ENCODE measurements around the gene NHERF1.

NHERF1 gene

DNA sequence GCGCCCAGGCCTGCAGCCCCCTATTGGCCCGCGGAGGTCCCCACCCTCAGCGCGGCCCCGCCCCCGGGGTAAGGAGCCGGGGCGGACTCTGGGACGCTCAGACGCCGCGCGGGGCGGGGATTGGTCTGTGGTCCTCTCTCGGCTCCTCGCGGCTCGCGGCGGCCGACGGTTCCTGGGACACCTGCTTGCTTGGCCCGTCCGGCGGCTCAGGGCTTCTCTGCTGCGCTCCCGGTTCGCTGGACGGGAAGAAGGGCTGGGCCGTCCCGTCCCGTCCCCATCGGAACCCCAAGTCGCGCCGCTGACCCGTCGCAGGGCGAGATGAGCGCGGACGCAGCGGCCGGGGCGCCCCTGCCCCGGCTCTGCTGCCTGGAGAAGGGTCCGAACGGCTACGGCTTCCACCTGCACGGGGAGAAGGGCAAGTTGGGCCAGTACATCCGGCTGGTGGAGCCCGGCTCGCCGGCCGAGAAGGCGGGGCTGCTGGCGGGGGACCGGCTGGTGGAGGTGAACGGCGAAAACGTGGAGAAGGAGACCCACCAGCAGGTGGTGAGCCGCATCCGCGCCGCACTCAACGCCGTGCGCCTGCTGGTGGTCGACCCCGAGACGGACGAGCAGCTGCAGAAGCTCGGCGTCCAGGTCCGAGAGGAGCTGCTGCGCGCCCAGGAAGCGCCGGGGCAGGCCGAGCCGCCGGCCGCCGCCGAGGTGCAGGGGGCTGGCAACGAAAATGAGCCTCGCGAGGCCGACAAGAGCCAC is at the start of gene NHERF1:
NHERF1 (plus strand) TSS at position 100 of the 750 bp plus-strand sequence; CDS start at position 319, 219 bp downstream.
- peak; percentile 92 to 95 for DNase-seq
- TF ChIP-seq POLR2A (IDR thresholded peaks at IDR 0.05; ENCODE audit: low read length): peak; percentile 92
- TF ChIP-seq GATA1 (IDR thresholded peaks at IDR 0.05; ENCODE audit: low read depth, low read length): no peak

- no peak for DNase-seq
- TF ChIP-seq POLR2A (IDR thresholded peaks at IDR 0.05; ENCODE audit: low read length) (no peak), GATA1 (IDR thresholded peaks at IDR 0.05; ENCODE audit: low read depth, low read length) (no peak)
Observed at GRCh38 chr17:74699236-74699635, 49.2 kb upstream of the NHERF1 start.

GRCh38 chr17:74702116-74702871 is 46.1 kb upstream of the NHERF1 start:
- no peak for DNase-seq
- TF ChIP-seq POLR2A (IDR thresholded peaks at IDR 0.05; ENCODE audit: low read length) (no peak), GATA1 (IDR thresholded peaks at IDR 0.05; ENCODE audit: low read depth, low read length) (no peak)

- no peak for TF ChIP-seq POLR2A (IDR thresholded peaks at IDR 0.05; ENCODE audit: low read length)
- no peak for TF ChIP-seq GATA1 (IDR thresholded peaks at IDR 0.05; ENCODE audit: low read depth, low read length)
- DNase-seq: no peak
Observed at GRCh38 chr17:74703311-74703710, 45.1 kb upstream of the NHERF1 start.

DNA sequence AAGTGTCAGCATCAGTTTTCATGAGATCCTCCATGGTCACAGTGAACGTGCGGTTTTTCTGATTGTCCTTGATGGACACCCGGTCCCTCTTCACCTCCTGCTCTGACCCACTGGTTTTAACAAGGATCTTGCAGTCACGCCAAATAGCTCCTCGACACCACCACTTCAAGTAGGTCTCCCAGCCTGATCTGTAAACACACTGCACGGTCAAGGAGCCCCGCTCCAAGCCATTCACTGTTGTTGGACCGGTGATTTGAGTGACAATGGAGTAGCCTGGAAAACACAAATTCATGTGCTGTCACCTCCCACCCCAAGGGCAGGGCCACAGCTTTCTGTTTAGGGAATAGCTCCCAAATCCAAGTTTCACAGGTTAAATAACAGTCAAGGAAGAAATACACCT is 43.9 kb upstream of the NHERF1 start:
- DNase-seq: no peak
- TF ChIP-seq POLR2A (IDR thresholded peaks at IDR 0.05; ENCODE audit: low read length): no peak
- no peak for TF ChIP-seq GATA1 (IDR thresholded peaks at IDR 0.05; ENCODE audit: low read depth, low read length)

DNA sequence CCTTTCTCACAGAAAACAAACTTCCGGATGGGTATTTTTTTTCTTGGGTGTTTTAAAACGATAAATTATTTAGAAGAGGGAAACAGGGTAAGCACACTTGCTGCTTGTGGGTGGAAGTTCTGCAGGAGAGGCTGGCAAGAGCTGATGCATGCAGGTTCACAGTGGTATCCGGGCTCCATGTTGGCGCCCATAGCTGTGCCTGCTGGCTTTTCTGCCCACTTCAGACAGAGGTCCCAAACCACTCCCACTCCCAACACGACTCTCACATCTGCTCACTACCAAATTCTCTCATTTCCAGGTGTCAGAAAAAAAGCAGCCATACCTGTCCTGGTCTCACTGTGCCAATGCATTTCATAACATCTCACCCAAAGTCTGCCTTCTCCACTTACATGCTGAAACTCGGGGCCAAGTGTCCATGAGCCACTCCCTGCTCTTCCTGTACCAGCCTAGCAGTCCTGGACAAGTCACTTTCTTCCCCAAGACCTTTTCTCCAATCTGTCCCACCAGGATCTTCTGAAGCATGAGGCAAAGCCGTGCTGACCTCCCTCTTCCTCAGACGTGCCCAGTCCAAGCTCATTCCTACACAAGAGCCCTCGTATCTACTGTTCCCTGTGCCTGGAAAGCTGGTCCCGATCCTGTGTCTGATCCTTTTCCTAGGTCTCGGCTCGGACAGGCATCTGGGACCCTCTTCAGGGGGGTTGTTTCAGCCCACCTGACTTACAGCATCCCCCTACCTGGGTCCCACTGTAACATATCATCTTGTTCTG is 37.2 kb upstream of the NHERF1 start:
- no peak for TF ChIP-seq POLR2A (IDR thresholded peaks at IDR 0.05; ENCODE audit: low read length)
- no peak for TF ChIP-seq GATA1 (IDR thresholded peaks at IDR 0.05; ENCODE audit: low read depth, low read length)
- no peak for DNase-seq

- TF ChIP-seq POLR2A (IDR thresholded peaks at IDR 0.05; ENCODE audit: low read length): no peak
- no peak for TF ChIP-seq GATA1 (IDR thresholded peaks at IDR 0.05; ENCODE audit: low read depth, low read length)
- no peak for DNase-seq
Observed at GRCh38 chr17:74712301-74712700, 36.1 kb upstream of the NHERF1 start.

DNA sequence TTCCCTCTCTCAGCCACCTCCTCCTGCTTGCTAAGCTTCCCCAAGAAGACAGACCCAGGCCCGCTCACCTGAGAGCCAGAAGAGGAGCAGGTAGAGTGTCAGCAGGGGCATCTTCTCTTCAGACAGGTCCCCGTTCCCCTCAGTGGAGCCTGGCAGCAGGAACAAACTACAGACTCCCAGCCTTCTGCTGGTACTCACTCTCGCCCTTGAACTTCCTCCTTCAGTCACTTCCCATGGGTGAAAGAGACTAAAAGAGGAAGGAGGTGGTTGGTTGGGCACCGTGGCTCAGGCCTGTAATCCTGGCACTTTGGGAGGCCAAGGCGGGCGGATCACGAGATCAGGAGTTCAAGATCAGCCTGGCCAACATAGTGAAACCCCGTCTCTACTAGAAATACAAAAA is 35.7 kb upstream of the NHERF1 start, which contains the start of gene CD300LF:
CD300LF (minus strand) TSS at position 168 of the 400 bp plus-strand sequence; CDS start at position 111, 57 bp downstream.
- DNase-seq: no peak

GRCh38 chr17:74713171-74713755 is 35.2 kb upstream of the NHERF1 start:
- no peak for DNase-seq
- TF ChIP-seq POLR2A (IDR thresholded peaks at IDR 0.05; ENCODE audit: low read length) (no peak), GATA1 (IDR thresholded peaks at IDR 0.05; ENCODE audit: low read depth, low read length) (no peak)

More for the DNA sequence above, 35.7 kb upstream of the NHERF1 start, which contains the start of gene CD300LF:
- TF ChIP-seq POLR2A (IDR thresholded peaks at IDR 0.05; ENCODE audit: low read length): no peak
- no peak for TF ChIP-seq GATA1 (IDR thresholded peaks at IDR 0.05; ENCODE audit: low read depth, low read length)

GRCh38 chr17:74715144-74715543 is 33.3 kb upstream of the NHERF1 start:
- peak in 1 of 2 experiments; percentile 5 for DNase-seq
- TF ChIP-seq GATA1 (IDR thresholded peaks at IDR 0.05; ENCODE audit: low read depth, low read length) (no peak), POLR2A (IDR thresholded peaks at IDR 0.05; ENCODE audit: low read length) (no peak)

DNA sequence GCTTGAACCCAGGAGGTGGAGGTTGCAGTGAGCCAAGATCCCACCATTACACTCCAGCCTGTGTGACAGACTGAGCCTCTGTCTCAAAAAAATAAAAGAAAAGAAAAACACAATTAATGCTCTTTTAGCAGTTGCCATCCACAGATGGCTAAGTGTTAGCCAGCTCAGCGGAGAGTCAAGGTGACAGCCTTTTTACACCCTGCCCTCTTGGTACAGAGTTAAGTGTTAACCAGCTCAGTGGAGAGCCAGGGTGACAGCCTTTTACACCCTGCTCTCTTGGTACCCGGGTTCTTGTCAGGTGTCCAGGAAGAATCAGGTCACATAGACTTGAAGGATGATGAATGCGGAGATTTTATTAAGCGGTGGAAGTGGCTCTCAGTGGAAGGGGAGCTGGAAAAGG is 27.9 kb upstream of the NHERF1 start:
- no peak for DNase-seq
- TF ChIP-seq POLR2A (IDR thresholded peaks at IDR 0.05; ENCODE audit: low read length): no peak
- TF ChIP-seq GATA1 (IDR thresholded peaks at IDR 0.05; ENCODE audit: low read depth, low read length): no peak

DNA sequence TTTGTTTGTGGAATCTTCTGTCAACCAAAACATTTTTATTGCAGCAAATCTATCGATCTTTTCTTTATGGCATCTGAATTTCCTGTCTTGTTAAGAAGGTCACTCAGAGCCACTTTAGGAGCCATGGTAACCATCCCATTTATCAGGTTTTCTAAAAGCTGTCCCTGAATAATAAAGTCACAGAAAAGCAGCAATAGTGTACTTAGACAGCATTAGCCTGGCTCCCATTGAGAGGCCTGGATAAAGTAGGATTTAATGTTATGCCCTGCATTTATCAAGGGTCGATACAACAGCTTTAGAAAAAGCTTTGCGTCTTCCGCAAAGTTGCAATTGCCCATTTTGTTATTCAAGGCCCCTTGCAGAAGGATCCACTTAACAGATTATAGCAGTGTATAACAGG is 25.6 kb upstream of the NHERF1 start:
- TF ChIP-seq POLR2A (IDR thresholded peaks at IDR 0.05; ENCODE audit: low read length) (no peak), GATA1 (IDR thresholded peaks at IDR 0.05; ENCODE audit: low read depth, low read length) (no peak)

DNA sequence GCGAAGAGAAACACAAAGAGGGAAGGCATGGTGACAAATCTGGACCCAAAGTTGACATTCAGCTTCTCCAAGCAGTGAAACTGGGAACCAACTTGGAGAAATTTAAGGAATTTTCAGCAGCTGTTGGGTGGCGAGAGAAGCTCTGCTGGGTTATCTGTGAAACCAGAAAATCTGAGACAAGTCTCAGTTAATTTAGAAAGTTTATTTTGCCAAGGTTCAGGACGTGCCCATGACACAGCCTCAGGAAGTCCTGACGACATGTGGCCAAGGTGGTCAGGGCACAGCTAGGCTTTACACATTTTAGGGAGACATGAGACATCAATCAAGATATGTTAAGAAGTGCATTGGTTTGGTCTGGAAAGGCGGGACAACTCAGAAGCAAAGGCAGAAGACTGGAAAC is 24.5 kb upstream of the NHERF1 start:
- DNase-seq: no peak
- TF ChIP-seq GATA1 (IDR thresholded peaks at IDR 0.05; ENCODE audit: low read depth, low read length) (no peak), POLR2A (IDR thresholded peaks at IDR 0.05; ENCODE audit: low read length) (no peak)

More for the DNA sequence above, 25.6 kb upstream of the NHERF1 start:
- DNase-seq: no peak
